ENCODE results near the gene ALG8. TPM values are rescaled to one million over a fixed set of nuclear protein-coding genes. Genes with fewer than 3 reads are reported as not detected.

The ALG8 gene
- total and polyA plus RNA-seq, 2 donors from 2014 or later = 34.1 to 49.7 TPM

DNA sequence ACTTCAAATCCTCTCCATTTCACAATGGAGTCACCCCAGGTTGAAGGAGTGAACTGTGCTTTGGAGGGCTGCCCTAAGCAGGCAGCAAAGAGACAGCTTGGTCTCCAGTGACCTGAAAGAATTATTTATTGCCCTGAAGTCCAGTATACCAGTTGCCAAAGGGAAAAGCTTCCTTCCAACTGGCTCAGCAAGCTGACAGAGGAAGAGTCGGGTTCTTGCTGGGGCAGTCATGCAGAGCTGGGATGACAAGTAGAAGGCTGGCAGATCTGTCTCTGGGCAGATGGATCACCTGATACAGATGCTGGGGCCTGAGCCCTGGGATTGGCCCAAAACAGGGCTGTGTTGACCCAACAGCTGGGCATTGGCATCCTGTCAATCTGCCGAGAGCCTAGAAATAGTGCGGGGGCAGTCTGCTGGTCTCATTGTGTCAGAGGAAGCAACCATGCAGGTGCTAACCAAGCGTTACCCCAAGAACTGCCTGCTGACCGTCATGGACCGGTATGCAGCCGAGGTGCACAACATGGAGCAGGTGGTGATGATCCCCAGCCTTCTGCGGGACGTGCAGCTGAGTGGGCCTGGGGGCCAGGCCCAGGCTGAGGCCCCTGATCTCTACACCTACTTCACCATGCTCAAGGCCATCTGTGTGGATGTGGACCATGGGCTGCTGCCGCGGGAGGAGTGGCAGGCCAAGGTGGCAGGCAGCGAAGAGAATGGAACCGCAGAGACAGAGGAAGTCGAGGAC is 75.8 kb downstream of the ALG8 start, which contains the start of gene THRSP:
Gene THRSP (plus strand): TSS at position 422 of the 742 bp plus-strand sequence. CDS start 21 bp downstream, at position 443.
- Histone ChIP-seq H3K27ac (ENCODE audit: low read depth in 2 of 2, low read length in 2 of 2) (no peak within 1 kb of the TSS), H3K36me3 (ENCODE audit: control insufficient read depth in 2 of 3, insufficient read depth in 3 of 3, low read length in 3 of 3) (peaks cover 2 to 5% (median 4%) of the 10 kb centered on the region in 3 donors), H3K4me1 (ENCODE audit: control insufficient read depth in 2 of 3, insufficient read depth in 2 of 3, low read depth in 1 of 3, low read length in 3 of 3) (peaks cover 0 to 9% (median 5%) of the 10 kb centered on the region in 3 donors), H3K9ac (ENCODE audit: low read length in 3 of 3) (no peak within 1 kb of the TSS), H3K27me3 (ENCODE audit: control insufficient read depth, insufficient read depth, low read length) (no peaks in the 10 kb centered on the region), H3K9me3 (ENCODE audit: control insufficient read depth in 2 of 3, insufficient read depth in 1 of 3, low read length in 3 of 3) (no peaks in the 10 kb centered on the region), H3K4me3 (ENCODE audit: low read length in 3 of 3) (no peak within 1 kb of the TSS)
- TF ChIP-seq, protein P1, sequence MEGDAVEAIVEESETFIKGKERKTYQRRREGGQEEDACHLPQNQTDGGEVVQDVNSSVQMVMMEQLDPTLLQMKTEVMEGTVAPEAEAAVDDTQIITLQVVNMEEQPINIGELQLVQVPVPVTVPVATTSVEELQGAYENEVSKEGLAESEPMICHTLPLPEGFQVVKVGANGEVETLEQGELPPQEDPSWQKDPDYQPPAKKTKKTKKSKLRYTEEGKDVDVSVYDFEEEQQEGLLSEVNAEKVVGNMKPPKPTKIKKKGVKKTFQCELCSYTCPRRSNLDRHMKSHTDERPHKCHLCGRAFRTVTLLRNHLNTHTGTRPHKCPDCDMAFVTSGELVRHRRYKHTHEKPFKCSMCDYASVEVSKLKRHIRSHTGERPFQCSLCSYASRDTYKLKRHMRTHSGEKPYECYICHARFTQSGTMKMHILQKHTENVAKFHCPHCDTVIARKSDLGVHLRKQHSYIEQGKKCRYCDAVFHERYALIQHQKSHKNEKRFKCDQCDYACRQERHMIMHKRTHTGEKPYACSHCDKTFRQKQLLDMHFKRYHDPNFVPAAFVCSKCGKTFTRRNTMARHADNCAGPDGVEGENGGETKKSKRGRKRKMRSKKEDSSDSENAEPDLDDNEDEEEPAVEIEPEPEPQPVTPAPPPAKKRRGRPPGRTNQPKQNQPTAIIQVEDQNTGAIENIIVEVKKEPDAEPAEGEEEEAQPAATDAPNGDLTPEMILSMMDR (IDR thresholded peaks at IDR 0.05; ENCODE audit: borderline replicate concordance, extremely low read depth, insufficient read depth) = no peak
- DNase-seq (peak in 3 of 5 donors; percentile 16 to 60 (median 16)), FAIRE-seq (no peak)
- intact Hi-C loops (cut with DNase I) = no loop called here

DNA sequence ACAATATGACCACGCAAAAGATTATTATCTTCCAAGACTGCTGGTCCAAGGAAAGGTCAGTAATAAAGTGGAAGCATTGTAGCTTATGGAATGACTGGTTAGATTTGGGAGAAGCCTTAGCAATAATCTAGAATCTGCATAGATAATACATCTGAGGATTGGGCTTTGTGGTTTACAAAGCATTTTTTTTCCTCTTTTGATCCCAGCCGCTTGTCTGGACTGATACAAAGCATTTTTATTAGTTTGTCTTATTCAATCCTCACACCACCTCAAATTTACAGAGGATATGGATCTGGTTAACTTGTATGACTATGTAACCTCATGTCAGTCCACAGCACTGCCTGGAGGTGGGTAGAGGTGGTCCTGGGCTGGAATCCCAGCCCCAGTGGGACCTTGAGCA is 76.8 kb downstream of the ALG8 start:
- Histone ChIP-seq H3K27me3 (ENCODE audit: control insufficient read depth, insufficient read depth, low read length) (no peaks in the 10 kb centered on the region), H3K9ac (ENCODE audit: low read length in 3 of 3) (no peak overlapping the region), H3K4me3 (ENCODE audit: low read length in 3 of 3) (no peak overlapping the region), H3K27ac (ENCODE audit: low read depth in 2 of 2, low read length in 2 of 2) (no peak overlapping the region), H3K4me1 (ENCODE audit: control insufficient read depth in 2 of 3, insufficient read depth in 2 of 3, low read depth in 1 of 3, low read length in 3 of 3) (peaks cover 0 to 9% (median 5%) of the 10 kb centered on the region in 3 donors), H3K9me3 (ENCODE audit: control insufficient read depth in 2 of 3, insufficient read depth in 1 of 3, low read length in 3 of 3) (no peaks in the 10 kb centered on the region), H3K36me3 (ENCODE audit: control insufficient read depth in 2 of 3, insufficient read depth in 3 of 3, low read length in 3 of 3) (peaks cover under 1 to 2% (median 2%) of the 10 kb centered on the region in 3 donors)
- intact Hi-C loops (cut with DNase I) = no loop called here
- TF ChIP-seq, protein P1 (IDR thresholded peaks at IDR 0.05; ENCODE audit: borderline replicate concordance, extremely low read depth, insufficient read depth) = no peak
- FAIRE-seq (no peak), DNase-seq (peak in 1 of 5 donors; percentile 7)

DNA sequence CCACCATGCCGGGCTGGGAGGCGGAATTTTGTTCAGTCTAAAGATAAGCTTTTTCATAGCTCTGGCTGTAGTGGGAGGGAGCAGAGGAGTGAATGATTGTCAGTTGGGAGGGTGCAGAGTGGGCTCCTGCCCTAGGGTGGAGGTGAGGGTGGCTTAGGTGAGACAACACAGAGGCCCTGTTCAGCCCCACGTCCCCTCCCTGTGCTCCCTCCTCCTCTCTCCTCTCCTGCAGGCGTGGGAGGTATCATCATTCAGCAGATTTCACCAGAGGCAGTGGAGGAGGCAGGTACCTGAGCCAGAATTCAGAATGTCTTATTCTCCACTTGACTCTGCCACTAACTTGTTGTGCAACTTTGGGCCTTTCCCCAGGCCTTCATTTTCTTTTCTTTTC is 77.5 kb downstream of the ALG8 start:
- H3K4me3 ChIP-seq (ENCODE audit: low read length in 3 of 3) = no peak overlapping the region
- intact Hi-C loops (cut with DNase I) = no loop called here
- no peaks in the 10 kb centered on the region for H3K36me3 ChIP-seq (ENCODE audit: control insufficient read depth in 2 of 3, insufficient read depth in 3 of 3, low read length in 3 of 3)
- DNase-seq (peak in 3 of 5 donors; percentile 24 to 39 (median 31)), FAIRE-seq (no peak)
- TF ChIP-seq, protein P1 (IDR thresholded peaks at IDR 0.05; ENCODE audit: borderline replicate concordance, extremely low read depth, insufficient read depth) = no peak
- H3K27me3 ChIP-seq (ENCODE audit: control insufficient read depth, insufficient read depth, low read length) = no peaks in the 10 kb centered on the region
- peaks cover 0 to 9% (median 5%) of the 10 kb centered on the region in 3 donors for H3K4me1 ChIP-seq (ENCODE audit: control insufficient read depth in 2 of 3, insufficient read depth in 2 of 3, low read depth in 1 of 3, low read length in 3 of 3)
- H3K9ac ChIP-seq (ENCODE audit: low read length in 3 of 3) = no peak overlapping the region
- no peak overlapping the region for H3K27ac ChIP-seq (ENCODE audit: low read depth in 2 of 2, low read length in 2 of 2)
- no peaks in the 10 kb centered on the region for H3K9me3 ChIP-seq (ENCODE audit: control insufficient read depth in 2 of 3, insufficient read depth in 1 of 3, low read length in 3 of 3)
